SH-SY5Y (cell line): Measurements from ENCODE around the gene NDUFB8.

Experiments used
- GATA2 ChIP-seq: IDR thresholded peaks from 2 replicates; pipeline ENCODE4 v1.6.1; 2011; ENCODE audit warnings: mild to moderate bottlenecking, low read depth, low read length
- GATA3 ChIP-seq: IDR thresholded peaks from 2 replicates; pipeline ENCODE4 v1.6.1; 2011; ENCODE audit warnings: low read depth, mild to moderate bottlenecking, low read length, moderate library complexity

GRCh38 chr10:100535338-100535714 lies 5.7 kb upstream of the NDUFB8 start:
- TF ChIP-seq GATA2 (no peak), GATA3 (no peak)
